SU-DHL-6 (cell line): Measurements from ENCODE around the gene SMTNL2.

ENCODE experiments used
- H2AFZ ChIP-seq: fragments of 200-600 bp; sonication (generic); 2 replicates; pipeline ENCODE4 v1.6.1; 2014; ENCODE audit warnings: low read depth, mild to moderate bottlenecking, moderate library complexity, mixed read lengths, antibody characterized with exemption, low read length; ENCODE audit not compliant: severe bottlenecking
- H3F3A ChIP-seq: fragments of 200-600 bp; shearing (Covaris generic); 2 replicates; pipeline ENCODE4 v1.6.0; 2016; ENCODE audit warnings: antibody characterized with exemption, mild to moderate bottlenecking; ENCODE audit not compliant: insufficient read depth
- H3K27ac ChIP-seq: fragments of 200-600 bp; sonication (generic); 2 replicates; pipeline ENCODE4 v1.5.1; 2016; ENCODE audit warnings: low read depth, mild to moderate bottlenecking, low read length, moderate library complexity, mixed read lengths
- H3K27me3 ChIP-seq: fragments of 200-600 bp; sonication (generic), shearing (Covaris generic); 2 replicates; pipeline ENCODE4 v1.6.0; 2014; ENCODE audit warnings: mild to moderate bottlenecking, low read length
- H3K36me3 ChIP-seq: fragments of 200-600 bp; sonication (generic); 2 replicates; pipeline ENCODE4 v1.6.1; 2014; ENCODE audit warnings: mild to moderate bottlenecking, low read length, mixed read lengths
- H3K4me2 ChIP-seq: fragments of 300-600, 200-600 bp; shearing (Covaris generic), sonication (generic); 2 replicates; pipeline ENCODE4 v1.6.0; 2014; ENCODE audit warnings: low read length, low read depth, mild to moderate bottlenecking; ENCODE audit not compliant: poor library complexity, severe bottlenecking
- H3K4me3 ChIP-seq: fragments of 200-600 bp; sonication (generic); 2 replicates; pipeline ENCODE4 v1.5.1; 2014; ENCODE audit warnings: antibody characterized with exemption, low read length, mild to moderate bottlenecking, mixed read lengths; ENCODE audit not compliant: insufficient read depth, poor library complexity, severe bottlenecking
- H3K79me2 ChIP-seq: fragments of 200-600 bp; sonication (generic); 2 replicates; pipeline ENCODE4 v1.6.1; 2014; ENCODE audit warnings: mild to moderate bottlenecking, low read length, moderate library complexity; ENCODE audit not compliant: insufficient read depth
- H3K9ac ChIP-seq: fragments of 200-600 bp; sonication (generic); 2 replicates; pipeline ENCODE4 v1.7.0; 2014; ENCODE audit warnings: mild to moderate bottlenecking, low read length
- H3K9me2 ChIP-seq: fragments of 200-600 bp; sonication (generic); replicated peaks from 2 replicates; pipeline ENCODE4 v1.6.1; 2014; ENCODE audit warnings: low read length; ENCODE audit not compliant: insufficient read depth
- H3K9me3 ChIP-seq: fragments of 200-600 bp; sonication (generic); 2 replicates; pipeline ENCODE4 v1.6.1; 2014; ENCODE audit warnings: low read length, mixed read lengths; ENCODE audit not compliant: insufficient read depth
- H4K20me1 ChIP-seq: fragments of 200-600 bp; sonication (generic); 2 replicates; pipeline ENCODE4 v1.6.1; 2014; ENCODE audit warnings: low read depth, mild to moderate bottlenecking, antibody characterized with exemption, low read length, moderate library complexity, mixed read lengths
- EZH2phosphoT487 ChIP-seq: fragments of 200-600 bp; sonication (generic), shearing (Covaris generic); conservative IDR thresholded peaks from 2 replicates; pipeline ENCODE4 v1.6.1; 2018; ENCODE audit warnings: mild to moderate bottlenecking, antibody characterized with exemption, low read length, moderate library complexity, mixed read lengths
- TF ChIP-seq, protein P1 (sequence below): fragments of 200-600 bp; sonication (generic); IDR thresholded peaks from one replicate; pipeline ENCODE4 v1.5.1; 2017; ENCODE audit warnings: antibody characterized with exemption, mild to moderate bottlenecking, low read length, moderate library complexity; ENCODE audit not compliant: insufficient read depth, poor library complexity, severe bottlenecking

SMTNL2 gene

DNA sequence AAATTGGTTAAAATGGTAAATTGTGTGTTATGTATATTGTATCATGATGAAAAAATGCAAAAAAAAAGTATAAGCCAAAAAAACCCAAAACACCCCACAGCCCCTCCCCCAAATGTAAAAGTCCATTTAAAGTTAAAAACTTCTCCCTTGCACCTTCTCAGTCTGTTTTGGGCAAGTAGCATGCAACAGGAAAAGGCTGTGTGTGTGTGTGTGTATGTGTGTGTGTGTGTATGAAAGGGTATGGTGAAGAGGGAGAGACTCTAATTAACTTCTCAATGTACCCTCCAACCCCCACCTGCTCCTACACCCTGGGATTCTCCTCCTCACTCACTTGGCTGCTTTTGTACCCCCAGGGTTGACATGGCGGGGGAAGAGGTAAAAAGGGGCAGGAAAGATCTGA lies 14.7 kb upstream of the SMTNL2 start:
- Histone ChIP-seq H3K27ac (no peak overlapping the region), H3K27me3 (no peaks in the 10 kb centered on the region), H3K36me3 (no peaks in the 10 kb centered on the region), H3K79me2 (no peaks in the 10 kb centered on the region), H3K9ac (no peak overlapping the region), H3F3A (no peaks in the 10 kb centered on the region), H3K4me3 (no peak overlapping the region), H2AFZ (no peak overlapping the region), H3K9me2 (no peaks in the 10 kb centered on the region), H4K20me1 (no peaks in the 10 kb centered on the region), H3K9me3 (no peaks in the 10 kb centered on the region), H3K4me2 (no peak overlapping the region)
- TF ChIP-seq, protein P1, sequence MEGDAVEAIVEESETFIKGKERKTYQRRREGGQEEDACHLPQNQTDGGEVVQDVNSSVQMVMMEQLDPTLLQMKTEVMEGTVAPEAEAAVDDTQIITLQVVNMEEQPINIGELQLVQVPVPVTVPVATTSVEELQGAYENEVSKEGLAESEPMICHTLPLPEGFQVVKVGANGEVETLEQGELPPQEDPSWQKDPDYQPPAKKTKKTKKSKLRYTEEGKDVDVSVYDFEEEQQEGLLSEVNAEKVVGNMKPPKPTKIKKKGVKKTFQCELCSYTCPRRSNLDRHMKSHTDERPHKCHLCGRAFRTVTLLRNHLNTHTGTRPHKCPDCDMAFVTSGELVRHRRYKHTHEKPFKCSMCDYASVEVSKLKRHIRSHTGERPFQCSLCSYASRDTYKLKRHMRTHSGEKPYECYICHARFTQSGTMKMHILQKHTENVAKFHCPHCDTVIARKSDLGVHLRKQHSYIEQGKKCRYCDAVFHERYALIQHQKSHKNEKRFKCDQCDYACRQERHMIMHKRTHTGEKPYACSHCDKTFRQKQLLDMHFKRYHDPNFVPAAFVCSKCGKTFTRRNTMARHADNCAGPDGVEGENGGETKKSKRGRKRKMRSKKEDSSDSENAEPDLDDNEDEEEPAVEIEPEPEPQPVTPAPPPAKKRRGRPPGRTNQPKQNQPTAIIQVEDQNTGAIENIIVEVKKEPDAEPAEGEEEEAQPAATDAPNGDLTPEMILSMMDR: no peak
- TF ChIP-seq EZH2phosphoT487: no peak

GRCh38 chr17:4572131-4572530 lies 12.2 kb upstream of the SMTNL2 start:
- Histone ChIP-seq H3K27me3 (no peaks in the 10 kb centered on the region), H3K79me2 (no peaks in the 10 kb centered on the region), H3K4me3 (no peak overlapping the region), H3F3A (no peaks in the 10 kb centered on the region), H3K9ac (no peak overlapping the region), H4K20me1 (no peaks in the 10 kb centered on the region), H3K36me3 (no peaks in the 10 kb centered on the region), H2AFZ (no peak overlapping the region), H3K27ac (no peak overlapping the region), H3K9me3 (no peaks in the 10 kb centered on the region), H3K9me2 (no peaks in the 10 kb centered on the region), H3K4me2 (no peak overlapping the region)
- TF ChIP-seq EZH2phosphoT487: no peak
- TF ChIP-seq, protein P1: no peak

DNA sequence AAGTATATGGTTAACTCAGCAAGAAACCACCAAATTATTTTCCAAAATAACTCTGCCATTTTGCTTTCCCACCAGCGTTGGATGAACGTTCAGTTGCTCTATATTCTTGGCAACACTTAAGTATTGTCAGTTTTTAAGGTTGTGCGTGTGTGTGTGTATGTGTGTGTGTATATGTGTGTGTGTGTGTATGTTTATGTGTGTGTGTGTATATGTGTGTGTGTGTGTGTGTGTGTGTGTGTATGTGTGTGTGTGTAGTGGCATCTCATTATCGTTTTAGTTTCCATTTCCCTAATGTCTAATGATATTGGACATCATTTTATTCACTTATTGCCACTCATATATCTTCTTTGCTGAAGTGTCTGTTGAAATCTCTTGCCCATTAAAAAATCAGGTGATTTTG lies 11.2 kb upstream of the SMTNL2 start:
- no peak overlapping the region for H3K4me3 ChIP-seq
- H3F3A ChIP-seq: no peaks in the 10 kb centered on the region
- no peaks in the 10 kb centered on the region for H4K20me1 ChIP-seq
- H3K4me2 ChIP-seq: no peak overlapping the region
- H3K36me3 ChIP-seq: no peaks in the 10 kb centered on the region
- H3K79me2 ChIP-seq: no peaks in the 10 kb centered on the region
- no peak overlapping the region for H3K9ac ChIP-seq
- H2AFZ ChIP-seq: no peak overlapping the region
- no peak overlapping the region for H3K27ac ChIP-seq
- H3K9me3 ChIP-seq: no peaks in the 10 kb centered on the region
- no peak for TF ChIP-seq EZH2phosphoT487
- TF ChIP-seq, protein P1: no peak
- H3K9me2 ChIP-seq: no peaks in the 10 kb centered on the region
- H3K27me3 ChIP-seq: no peaks in the 10 kb centered on the region
